Cortex of kidney (tissue), 1 donor: ENCODE data around the gene CPNE7.
"Not testable (repeated sequence)": the region's sequence is repeated elsewhere in the genome, so short reads cannot be mapped to it uniquely, and the experiment has no call there.

Experiments used
- DNase-seq: peaks from one replicate; lab custom pipeline; 2025; lab: John Stamatoyannopoulos, UW

Gene CPNE7

GRCh38 chr16:89624777-89625761, 49.5 kb downstream of the CPNE7 start:
- no peak for DNase-seq

GRCh38 chr16:89629827-89630610, 54.5 kb downstream of the CPNE7 start:
- DNase-seq = no peak

GRCh38 chr16:89633064-89633631, 57.6 kb downstream of the CPNE7 start:
- DNase-seq = no peak

- not testable (repeated sequence) for DNase-seq
Measured at GRCh38 chr16:89634463-89635385, 59.2 kb downstream of the CPNE7 start.

- no peak for DNase-seq
Measured at GRCh38 chr16:89636663-89637062, 61.1 kb downstream of the CPNE7 start.

- no peak for DNase-seq
Measured at GRCh38 chr16:89637379-89637778, 61.8 kb downstream of the CPNE7 start.

- no peak for DNase-seq
Measured at GRCh38 chr16:89638455-89638854, 62.9 kb downstream of the CPNE7 start.

GRCh38 chr16:89639385-89639784, 63.8 kb downstream of the CPNE7 start:
- no peak for DNase-seq

GRCh38 chr16:89641458-89642119, 66.0 kb downstream of the CPNE7 start:
- no peak for DNase-seq

GRCh38 chr16:89642574-89642973, 67.0 kb downstream of the CPNE7 start:
- DNase-seq = no peak

GRCh38 chr16:89643769-89644300, 68.3 kb downstream of the CPNE7 start:
- no peak for DNase-seq

GRCh38 chr16:89645122-89645521, 69.6 kb downstream of the CPNE7 start:
- no peak for DNase-seq

- DNase-seq = no peak
Measured at GRCh38 chr16:89646270-89646669, 70.7 kb downstream of the CPNE7 start.
